Mesothelial cell of epicardium (in vitro differentiated cells): ENCODE data around the gene GNGT2. TPM values are rescaled to one million over a fixed set of nuclear protein-coding genes. Genes with fewer than 3 reads are reported as not detected.

Experiments
- DNase-seq, 2 experiments: peaks; one replicate each; pipeline ENCODE4 v3.0.0; 2021; ENCODE audit warnings: low spot score in 2 of 2; ENCODE audit not compliant: unreplicated experiment in 2 of 2
- H3K27ac Mint-ChIP-seq: 2 replicates; pipeline ENCODE4 v1.8.0; 2021; ENCODE audit warnings: mixed read lengths
- H3K27me3 Mint-ChIP-seq: 2 replicates; pipeline ENCODE4 v1.8.0; 2021; ENCODE audit warnings: low read depth, mixed read lengths
- H3K36me3 Mint-ChIP-seq: 2 replicates; pipeline ENCODE4 v1.8.0; 2021; ENCODE audit warnings: mixed read lengths
- H3K4me1 Mint-ChIP-seq: 2 replicates; pipeline ENCODE4 v1.8.0; 2021; ENCODE audit warnings: mixed read lengths
- H3K4me3 Mint-ChIP-seq: 2 replicates; pipeline ENCODE4 v1.8.0; 2021; ENCODE audit warnings: mild to moderate bottlenecking, moderate library complexity, mixed read lengths
- H3K9me3 Mint-ChIP-seq: 2 replicates; pipeline ENCODE4 v1.8.0; 2021; ENCODE audit warnings: mixed read lengths
- total RNA-seq: library from RNA; stranded (reverse); gene quantifications from 3 replicates; pipeline ENCODE4 v1.2.1, GENCODE V29; 2021
- TF ChIP-seq, protein P1 (sequence below): fragments of 200-600 bp; sonication (generic); IDR thresholded peaks from one replicate; pipeline ENCODE4 v1.5.0; 2021; ENCODE audit warnings: antibody characterized with exemption; ENCODE audit not compliant: unreplicated experiment

The GNGT2 gene
- total RNA-seq, 1 donor from 2014 or later: not detected

DNA sequence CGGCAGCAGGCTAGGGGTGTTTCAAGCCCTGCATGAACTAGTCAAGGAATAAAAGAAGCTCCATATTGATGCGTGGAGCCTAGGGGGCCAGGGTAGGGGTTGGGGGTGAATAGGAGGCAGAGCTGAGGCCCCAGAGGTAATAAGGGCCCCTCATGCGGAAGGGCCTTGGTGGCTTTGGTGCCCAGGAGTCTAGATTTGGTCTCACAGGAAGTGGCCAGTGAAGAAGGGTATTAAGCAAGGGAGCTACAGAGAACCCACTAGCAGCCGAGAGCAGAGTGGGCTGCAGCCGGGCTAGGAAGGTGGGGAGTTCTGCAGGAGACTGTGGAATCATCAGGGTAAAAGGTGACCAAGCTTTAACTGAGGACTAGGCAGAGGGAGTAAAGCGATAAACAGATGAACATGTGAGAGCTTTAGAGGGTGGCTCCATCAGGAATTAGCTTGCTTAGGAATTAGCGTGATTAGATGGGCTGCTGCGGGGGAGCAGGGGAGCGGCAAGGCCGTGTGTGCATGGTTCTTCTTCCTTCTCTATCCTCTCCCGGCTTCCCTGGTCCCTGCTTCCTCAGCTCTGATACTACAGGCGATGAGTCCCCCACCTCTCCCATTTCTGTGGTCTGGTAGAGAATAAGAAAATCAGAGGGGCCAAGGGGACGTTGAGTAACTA lies 9.8 kb downstream of the GNGT2 start:
- H3K4me3 Mint-ChIP-seq: no peak overlapping the region
- DNase-seq: no peak
- H3K36me3 Mint-ChIP-seq: no peaks in the 10 kb centered on the region
- no peaks in the 10 kb centered on the region for H3K9me3 Mint-ChIP-seq
- peaks cover 33% of the 10 kb centered on the region for H3K27me3 Mint-ChIP-seq
- H3K4me1 Mint-ChIP-seq: no peaks in the 10 kb centered on the region
- TF ChIP-seq, protein P1, sequence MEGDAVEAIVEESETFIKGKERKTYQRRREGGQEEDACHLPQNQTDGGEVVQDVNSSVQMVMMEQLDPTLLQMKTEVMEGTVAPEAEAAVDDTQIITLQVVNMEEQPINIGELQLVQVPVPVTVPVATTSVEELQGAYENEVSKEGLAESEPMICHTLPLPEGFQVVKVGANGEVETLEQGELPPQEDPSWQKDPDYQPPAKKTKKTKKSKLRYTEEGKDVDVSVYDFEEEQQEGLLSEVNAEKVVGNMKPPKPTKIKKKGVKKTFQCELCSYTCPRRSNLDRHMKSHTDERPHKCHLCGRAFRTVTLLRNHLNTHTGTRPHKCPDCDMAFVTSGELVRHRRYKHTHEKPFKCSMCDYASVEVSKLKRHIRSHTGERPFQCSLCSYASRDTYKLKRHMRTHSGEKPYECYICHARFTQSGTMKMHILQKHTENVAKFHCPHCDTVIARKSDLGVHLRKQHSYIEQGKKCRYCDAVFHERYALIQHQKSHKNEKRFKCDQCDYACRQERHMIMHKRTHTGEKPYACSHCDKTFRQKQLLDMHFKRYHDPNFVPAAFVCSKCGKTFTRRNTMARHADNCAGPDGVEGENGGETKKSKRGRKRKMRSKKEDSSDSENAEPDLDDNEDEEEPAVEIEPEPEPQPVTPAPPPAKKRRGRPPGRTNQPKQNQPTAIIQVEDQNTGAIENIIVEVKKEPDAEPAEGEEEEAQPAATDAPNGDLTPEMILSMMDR: no peak
- H3K27ac Mint-ChIP-seq: no peak overlapping the region

DNA sequence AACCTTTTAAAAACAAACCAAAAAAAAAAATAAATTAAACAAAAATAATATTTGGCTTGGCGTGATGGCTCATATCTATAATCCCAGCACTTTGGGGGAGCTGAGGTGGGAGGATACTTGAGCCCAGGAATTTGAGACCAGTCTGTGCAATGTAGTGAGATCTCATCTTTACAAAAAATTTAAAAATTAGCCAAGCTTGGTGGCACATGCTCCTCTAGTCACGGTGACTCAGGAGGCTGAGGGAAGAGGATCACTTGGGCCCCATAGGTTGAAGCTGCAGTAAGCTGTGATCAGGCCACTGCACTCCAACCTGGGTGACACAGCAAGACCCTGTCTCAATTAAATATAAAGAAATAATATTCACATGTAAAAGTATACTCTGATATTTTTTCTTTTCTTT lies 12.2 kb downstream of the GNGT2 start:
- H3K4me3 Mint-ChIP-seq: no peak overlapping the region
- H3K4me1 Mint-ChIP-seq: peaks cover 5% of the 10 kb centered on the region
- no peaks in the 10 kb centered on the region for H3K36me3 Mint-ChIP-seq
- no peak for DNase-seq
- H3K27me3 Mint-ChIP-seq: peaks cover 14% of the 10 kb centered on the region
- H3K27ac Mint-ChIP-seq: no peak overlapping the region
- TF ChIP-seq, protein P1: no peak
- H3K9me3 Mint-ChIP-seq: no peaks in the 10 kb centered on the region

DNA sequence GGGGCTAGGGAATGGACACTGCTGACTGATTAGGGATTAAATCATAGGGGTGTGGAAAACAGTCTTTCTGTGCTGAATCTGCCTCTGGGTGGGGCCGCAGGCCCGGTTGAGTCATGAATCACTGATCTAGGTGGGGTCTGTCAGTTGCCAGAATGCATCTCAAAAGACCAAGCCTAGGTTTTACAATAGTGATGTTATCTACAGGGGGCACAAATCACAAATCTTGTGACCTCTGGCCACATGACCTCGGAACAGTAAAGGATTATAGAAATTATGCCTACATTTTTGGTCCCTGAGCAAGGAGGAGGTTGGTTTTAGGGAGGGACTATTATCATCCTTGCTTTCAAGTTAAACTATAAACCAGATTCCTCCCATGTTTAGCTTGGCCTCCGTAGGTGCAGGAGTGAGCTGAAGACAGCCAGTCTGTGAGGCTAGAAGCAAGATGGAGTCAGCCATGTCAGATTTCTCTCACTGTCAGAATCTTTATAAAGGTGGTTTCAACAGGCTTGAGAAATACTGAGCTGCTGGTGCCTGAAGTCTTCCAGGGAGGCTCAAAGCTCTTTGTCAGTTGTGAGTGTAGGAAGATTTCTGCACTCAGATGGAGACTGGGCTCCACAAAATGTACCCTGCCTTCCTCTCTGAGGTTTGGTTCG lies 12.9 kb downstream of the GNGT2 start:
- Mint-ChIP-seq H3K9me3 (no peaks in the 10 kb centered on the region), H3K27ac (no peak overlapping the region), H3K27me3 (peaks cover 10% of the 10 kb centered on the region), H3K4me1 (peaks cover 5% of the 10 kb centered on the region), H3K4me3 (no peak overlapping the region), H3K36me3 (no peaks in the 10 kb centered on the region)
- TF ChIP-seq, protein P1: no peak
- no peak for DNase-seq

DNA sequence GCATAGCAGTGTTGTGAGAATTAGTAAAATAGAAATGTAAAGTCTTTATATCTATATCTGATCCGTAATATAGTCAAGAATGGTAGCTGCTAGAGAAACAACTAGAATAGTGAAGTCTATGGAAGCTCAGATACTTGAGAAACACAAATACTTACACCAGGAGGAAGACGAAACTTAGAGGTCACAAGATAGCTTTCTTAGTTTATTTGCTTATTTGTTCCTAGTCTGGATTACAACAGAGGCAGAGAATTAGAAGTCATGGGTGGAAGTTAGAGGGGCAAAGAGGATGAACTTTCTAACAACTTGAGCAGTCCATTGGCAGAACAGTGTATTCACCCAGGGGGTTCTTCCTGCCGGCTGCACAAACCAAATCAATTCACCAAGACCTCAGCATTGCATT lies 13.9 kb downstream of the GNGT2 start:
- Mint-ChIP-seq H3K27me3 (peaks cover 2% of the 10 kb centered on the region), H3K4me1 (peaks cover 8% of the 10 kb centered on the region), H3K36me3 (no peaks in the 10 kb centered on the region), H3K4me3 (no peak overlapping the region), H3K9me3 (no peaks in the 10 kb centered on the region), H3K27ac (no peak overlapping the region)
- DNase-seq: no peak
- TF ChIP-seq, protein P1: no peak

DNA sequence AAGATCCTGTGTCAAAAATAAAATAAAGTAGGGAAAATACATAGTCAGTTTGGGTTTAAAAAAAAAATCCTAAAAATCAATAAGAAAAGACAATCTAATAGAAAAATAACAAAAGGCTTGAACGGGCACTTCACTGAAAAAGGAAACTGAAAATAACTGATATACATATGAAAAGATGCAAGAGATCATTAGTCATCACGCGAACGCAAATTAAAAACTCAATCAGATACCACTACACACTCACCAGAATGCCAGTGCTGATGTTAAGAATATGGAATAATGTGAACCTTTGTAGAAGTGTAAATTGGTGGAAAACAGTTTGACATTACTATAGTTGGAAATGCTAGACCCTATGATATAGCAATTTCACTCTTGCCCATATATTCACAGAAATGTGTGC lies 14.6 kb downstream of the GNGT2 start:
- no peak overlapping the region for H3K4me3 Mint-ChIP-seq

More for the DNA sequence above, 14.6 kb downstream of the GNGT2 start:
- DNase-seq: no peak
- H3K27me3 Mint-ChIP-seq: peaks cover 2% of the 10 kb centered on the region
- no peaks in the 10 kb centered on the region for H3K9me3 Mint-ChIP-seq
- peaks cover 9% of the 10 kb centered on the region for H3K4me1 Mint-ChIP-seq
- no peak overlapping the region for H3K27ac Mint-ChIP-seq
- no peaks in the 10 kb centered on the region for H3K36me3 Mint-ChIP-seq
- TF ChIP-seq, protein P1: no peak
